SJCRH30 (cell line): ENCODE measurements around the gene CIAO1. TPM values are rescaled to one million over a fixed set of nuclear protein-coding genes. Genes with fewer than 3 reads are reported as not detected.

Experiments used
- DNase-seq, 2 experiments: peaks; one replicate each; pipeline ENCODE4 v3.0.0-alpha.2; 2015 to 2020
- H3K27ac ChIP-seq: fragments of 250-450 bp; sonication (Bioruptor Pico); 2 replicates; pipeline ENCODE4 v1.5.1; 2020; ENCODE audit warnings: mild to moderate bottlenecking, moderate library complexity
- H3K27me3 ChIP-seq: fragments of 250-450 bp; sonication (Bioruptor Pico); 2 replicates; pipeline ENCODE4 v1.5.1; 2020; ENCODE audit warnings: mild to moderate bottlenecking, moderate library complexity
- H3K36me3 ChIP-seq: fragments of 250-450 bp; sonication (Bioruptor Pico); 2 replicates; pipeline ENCODE4 v1.5.1; 2020; ENCODE audit warnings: mild to moderate bottlenecking, moderate library complexity
- H3K4me1 ChIP-seq: fragments of 250-450 bp; sonication (Bioruptor Pico); 2 replicates; pipeline ENCODE4 v1.5.1; 2020; ENCODE audit warnings: mild to moderate bottlenecking, moderate library complexity
- H3K4me3 ChIP-seq: fragments of 250-450 bp; sonication (Bioruptor Pico); 2 replicates; pipeline ENCODE4 v1.5.1; 2020; ENCODE audit warnings: mild to moderate bottlenecking, moderate library complexity
- H3K9me3 ChIP-seq: fragments of 250-450 bp; sonication (Bioruptor Pico); replicated peaks from 2 replicates; pipeline ENCODE4 v1.5.1; 2020; ENCODE audit warnings: mild to moderate bottlenecking, moderate library complexity
- total RNA-seq: library from RNA; depleted of rRNA; stranded (reverse); fragments of >200 nt; shearing (Covaris generic); gene quantifications from 2 replicates; pipeline ENCODE4 v1.2.3, GENCODE V29; 2014

Gene CIAO1
- total RNA-seq, 1 experiment from 2014 or later: 59.2 TPM

- Histone ChIP-seq H3K27ac (no peak overlapping the region), H3K4me3 (no peak overlapping the region), H3K4me1 (peaks cover 19% of the 10 kb centered on the region), H3K36me3 (peaks cover 8% of the 10 kb centered on the region; the same call in 1 of the 2 replicates), H3K27me3 (no peaks in the 10 kb centered on the region), H3K9me3 (no peaks in the 10 kb centered on the region)
- DNase-seq: no peak
Measured at GRCh38 chr2:96258166-96259022, 7.6 kb upstream of the CIAO1 start.

- Histone ChIP-seq H3K4me3 (no peak overlapping the region), H3K27ac (no peak overlapping the region), H3K36me3 (peaks cover 6% of the 10 kb centered on the region; the same call in 1 of the 2 replicates), H3K9me3 (no peaks in the 10 kb centered on the region), H3K4me1 (peaks cover 21% of the 10 kb centered on the region), H3K27me3 (no peaks in the 10 kb centered on the region)
- DNase-seq: peak in 1 of 2 experiments; percentile 21
Measured at GRCh38 chr2:96259497-96259921, 6.5 kb upstream of the CIAO1 start.

GRCh38 chr2:96260387-96261260, 5.4 kb upstream of the CIAO1 start:
- peak; percentile 76 to 88 for DNase-seq
- H3K9me3 ChIP-seq: no peaks in the 10 kb centered on the region
- peaks cover 6% of the 10 kb centered on the region; the same call in 1 of the 2 replicates for H3K36me3 ChIP-seq
- H3K4me3 ChIP-seq: no peak overlapping the region
- peaks cover 23% of the 10 kb centered on the region for H3K4me1 ChIP-seq
- H3K27me3 ChIP-seq: no peaks in the 10 kb centered on the region
- H3K27ac ChIP-seq: peak overlapping the region; percentile 5

GRCh38 chr2:96261328-96262003, 4.6 kb upstream of the CIAO1 start:
- H3K4me1 ChIP-seq: peaks cover 23% of the 10 kb centered on the region

GRCh38 chr2:96262306-96262705, 3.7 kb upstream of the CIAO1 start:
- Histone ChIP-seq H3K4me1 (peaks cover 23% of the 10 kb centered on the region), H3K9me3 (no peaks in the 10 kb centered on the region), H3K36me3 (peaks cover 6% of the 10 kb centered on the region; the same call in 1 of the 2 replicates), H3K27ac (no peak overlapping the region), H3K4me3 (no peak overlapping the region), H3K27me3 (no peaks in the 10 kb centered on the region)
- no peak for DNase-seq

More at GRCh38 chr2:96261328-96262003, 4.6 kb upstream of the CIAO1 start:
- Histone ChIP-seq H3K36me3 (peaks cover 6% of the 10 kb centered on the region; the same call in 1 of the 2 replicates), H3K27ac (no peak overlapping the region), H3K27me3 (no peaks in the 10 kb centered on the region), H3K9me3 (no peaks in the 10 kb centered on the region), H3K4me3 (no peak overlapping the region)
- no peak for DNase-seq

- Histone ChIP-seq H3K27me3 (no peaks in the 10 kb centered on the region), H3K4me3 (no peak overlapping the region), H3K9me3 (no peaks in the 10 kb centered on the region), H3K36me3 (peaks cover 17% of the 10 kb centered on the region), H3K4me1 (peaks cover 23% of the 10 kb centered on the region), H3K27ac (no peak overlapping the region)
- no peak for DNase-seq
Measured at GRCh38 chr2:96264086-96264485, 1.9 kb upstream of the CIAO1 start.

- no peak overlapping the region for H3K27ac ChIP-seq
Measured at GRCh38 chr2:96264656-96265348, 1.2 kb upstream of the CIAO1 start.

GRCh38 chr2:96265349-96265839, 631 bp upstream of the CIAO1 start:
- Histone ChIP-seq H3K27ac (peak overlapping the region; percentile 30; the same call in 1 of the 2 replicates), H3K36me3 (peaks cover 19% of the 10 kb centered on the region), H3K27me3 (no peaks in the 10 kb centered on the region), H3K4me1 (peaks cover 12% of the 10 kb centered on the region), H3K4me3 (peak overlapping the region; percentile 75), H3K9me3 (no peaks in the 10 kb centered on the region)
- peak; percentile 27 to 38 for DNase-seq

More at GRCh38 chr2:96264656-96265348, 1.2 kb upstream of the CIAO1 start:
- H3K27me3 ChIP-seq: no peaks in the 10 kb centered on the region
- H3K4me1 ChIP-seq: peaks cover 18% of the 10 kb centered on the region
- H3K36me3 ChIP-seq: peaks cover 19% of the 10 kb centered on the region
- no peaks in the 10 kb centered on the region for H3K9me3 ChIP-seq
- H3K4me3 ChIP-seq: peak overlapping the region; percentile 75
- DNase-seq: peak; percentile 45 to 67

- no peak overlapping the region for H3K27ac ChIP-seq
- no peaks in the 10 kb centered on the region for H3K9me3 ChIP-seq
- H3K36me3 ChIP-seq: peaks cover 29% of the 10 kb centered on the region
- peak; percentile 57 to 67 for DNase-seq
- no peak overlapping the region; the same call in 1 of the 2 replicates for H3K4me3 ChIP-seq
- 0 out of 2 replicates have a peak, but pooled peaks cover 4% of the 10 kb centered on the region for H3K4me1 ChIP-seq
- no peaks in the 10 kb centered on the region for H3K27me3 ChIP-seq
Measured at GRCh38 chr2:96267159-96267971, 1.3 kb downstream of the CIAO1 start.

- Histone ChIP-seq H3K27ac (no peak overlapping the region), H3K9me3 (no peaks in the 10 kb centered on the region), H3K4me1 (no peaks in the 10 kb centered on the region), H3K4me3 (no peak overlapping the region), H3K36me3 (peaks cover 68% of the 10 kb centered on the region), H3K27me3 (no peaks in the 10 kb centered on the region)
- DNase-seq: peak in 1 of 2 experiments; percentile 17
Measured at GRCh38 chr2:96271995-96272394, 6.0 kb downstream of the CIAO1 start.

GRCh38 chr2:96273763-96274162, 7.7 kb downstream of the CIAO1 start:
- Histone ChIP-seq H3K9me3 (no peaks in the 10 kb centered on the region), H3K27me3 (no peaks in the 10 kb centered on the region), H3K36me3 (peaks cover 72% of the 10 kb centered on the region), H3K4me1 (no peaks in the 10 kb centered on the region), H3K4me3 (no peak overlapping the region), H3K27ac (no peak overlapping the region)
- DNase-seq: no peak

GRCh38 chr2:96274355-96275056, 8.5 kb downstream of the CIAO1 start:
- H3K4me3 ChIP-seq: no peak overlapping the region
- H3K27me3 ChIP-seq: no peaks in the 10 kb centered on the region
- H3K27ac ChIP-seq: no peak overlapping the region
- no peaks in the 10 kb centered on the region for H3K9me3 ChIP-seq
- DNase-seq: no peak
- H3K36me3 ChIP-seq: peaks cover 74% of the 10 kb centered on the region
- H3K4me1 ChIP-seq: no peaks in the 10 kb centered on the region
